HEK293T (cell line): ENCODE data around the gene CD52.

Experiments
- CTCF ChIA-PET: fragments of 350-600 bp; formaldehyde crosslinking; extraction: SDS; loops from one replicate; lab custom pipeline; 2021; ENCODE audit warnings: antibody characterized with exemption, inconsistent platforms; lab: Yijun Ruan, JAX
- POLR2A ChIA-PET: fragments of 350-600 bp; formaldehyde crosslinking; extraction: SDS; loops from one replicate; lab custom pipeline; 2020; ENCODE audit warnings: antibody characterized with exemption, inconsistent platforms; lab: Yijun Ruan, JAX
- DNase-seq: peaks from one replicate; pipeline ENCODE4 v3.0.0; 2012; ENCODE audit warnings: mixed read lengths; ENCODE audit errors: extremely low spot score
- ARNT ChIP-seq: fragments of 450-650 bp; IDR thresholded peaks from 2 replicates; pipeline ENCODE4 v1.6.1; 2017; ENCODE audit warnings: mild to moderate bottlenecking
- BHLHE40 ChIP-seq: fragments of 450-650 bp; IDR thresholded peaks from 2 replicates; pipeline ENCODE4 v1.6.1; 2016; ENCODE audit warnings: mild to moderate bottlenecking, moderate library complexity, borderline replicate concordance
- CTBP1 ChIP-seq: fragments of 450-650 bp; IDR thresholded peaks from 2 replicates; pipeline ENCODE4 v1.6.1; 2016; ENCODE audit warnings: borderline replicate concordance
- ELF4 ChIP-seq: fragments of 450-650 bp; IDR thresholded peaks from 2 replicates; pipeline ENCODE4 v1.6.1; 2017; ENCODE audit warnings: antibody characterized with exemption
- FOXA1 ChIP-seq: fragments of 450-650 bp; IDR thresholded peaks from 2 replicates; pipeline ENCODE4 v1.6.1; 2016; ENCODE audit warnings: mild to moderate bottlenecking
- FOXK2 ChIP-seq: fragments of 450-650 bp; IDR thresholded peaks from 2 replicates; pipeline ENCODE4 v1.6.1; 2016; ENCODE audit warnings: mild to moderate bottlenecking
- FOXM1 ChIP-seq: fragments of 450-650 bp; IDR thresholded peaks from 2 replicates; pipeline ENCODE4 v1.6.1; 2017; ENCODE audit warnings: mild to moderate bottlenecking, borderline replicate concordance
- HDGF ChIP-seq: fragments of 450-650 bp; IDR thresholded peaks from 2 replicates; pipeline ENCODE4 v1.6.1; 2017; ENCODE audit warnings: antibody characterized with exemption, borderline replicate concordance
- L3MBTL2 ChIP-seq: fragments of 450-650 bp; conservative IDR thresholded peaks from 2 replicates; pipeline ENCODE4 v1.6.1; 2016; ENCODE audit warnings: mild to moderate bottlenecking
- LEF1 ChIP-seq: fragments of 450-650 bp; IDR thresholded peaks from 2 replicates; pipeline ENCODE4 v1.6.1; 2017; ENCODE audit warnings: mild to moderate bottlenecking, borderline replicate concordance
- NFRKB ChIP-seq: fragments of 450-650 bp; IDR thresholded peaks from 2 replicates; pipeline ENCODE4 v1.6.1; 2016; ENCODE audit warnings: mild to moderate bottlenecking, moderate library complexity
- PKNOX1 ChIP-seq: fragments of 450-650 bp; IDR thresholded peaks from 2 replicates; pipeline ENCODE4 v1.6.1; 2016
- SP1 ChIP-seq: fragments of 450-650 bp; IDR thresholded peaks from 2 replicates; pipeline ENCODE4 v1.6.1; 2017
- SUZ12 ChIP-seq: fragments of 450-650 bp; IDR thresholded peaks from 2 replicates; pipeline ENCODE4 v1.6.1; 2016; ENCODE audit warnings: mild to moderate bottlenecking
- TARDBP ChIP-seq: fragments of 450-650 bp; IDR thresholded peaks from 2 replicates; pipeline ENCODE4 v1.6.1; 2016
- ZNF384 ChIP-seq: fragments of 450-650 bp; IDR thresholded peaks from 2 replicates; pipeline ENCODE4 v1.6.1; 2016

Gene CD52

DNA sequence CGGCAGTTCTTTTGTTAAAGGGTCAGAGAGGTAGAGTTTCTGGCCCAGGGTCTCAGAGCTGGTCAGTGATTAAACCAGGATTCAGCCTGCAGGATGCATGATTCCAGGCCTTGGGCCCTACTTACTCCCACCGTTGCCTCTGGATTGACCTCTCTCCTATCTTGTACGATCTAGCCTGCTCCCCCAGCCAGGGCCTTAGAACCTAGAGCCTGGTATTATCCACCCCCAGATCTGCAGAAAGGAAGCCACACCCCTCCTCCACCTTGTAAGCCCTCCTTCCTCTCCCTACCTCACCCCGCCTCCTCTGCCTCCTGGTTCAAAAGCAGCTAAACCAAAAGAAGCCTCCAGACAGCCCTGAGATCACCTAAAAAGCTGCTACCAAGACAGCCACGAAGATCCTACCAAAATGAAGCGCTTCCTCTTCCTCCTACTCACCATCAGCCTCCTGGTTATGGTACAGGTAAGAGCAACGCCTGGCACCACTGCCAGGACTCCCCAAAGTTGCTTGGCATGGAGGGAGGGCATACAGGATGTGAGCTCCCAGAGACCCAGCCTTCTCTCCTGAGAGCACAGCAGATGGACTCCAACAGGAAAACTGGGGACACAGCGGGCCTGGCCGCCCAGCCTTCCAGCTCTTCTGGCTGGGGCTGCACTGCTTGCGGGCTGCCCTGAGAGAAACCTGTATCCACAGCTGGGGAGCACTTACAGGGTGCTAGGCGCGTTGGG lies at the start of gene CD52:
TSS of gene CD52 (plus strand) at position 347 of the 726 bp plus-strand sequence. CDS start at position 407, 60 bp downstream.
- DNase-seq, result no peak
- TF ChIP-seq NFRKB, result no peak
- TF ChIP-seq BHLHE40, result no peak
- no peak for TF ChIP-seq L3MBTL2
- TF ChIP-seq ZNF384, result no peak
- no peak for TF ChIP-seq FOXM1
- no peak for TF ChIP-seq PKNOX1
- no peak for TF ChIP-seq FOXA1
- TF ChIP-seq ELF4, result no peak
- TF ChIP-seq LEF1, result no peak
- TF ChIP-seq SP1, result no peak
- TF ChIP-seq CTBP1, result no peak
- no peak for TF ChIP-seq SUZ12
- no peak for TF ChIP-seq TARDBP
- ChIA-PET POLR2A (interaction anchor here (2.6 kb wide), 1 partner anchor 10 kb away, joined by 12 read pairs; no protein-coding TSS in a partner anchor), CTCF (interaction anchor here (1.2 to 5.2 kb wide), 3 partner anchors 11 to 38 kb away, joined by 3 to 55 read pairs (median 3); partner anchors contain the start of gene SH3BGRL3)

DNA sequence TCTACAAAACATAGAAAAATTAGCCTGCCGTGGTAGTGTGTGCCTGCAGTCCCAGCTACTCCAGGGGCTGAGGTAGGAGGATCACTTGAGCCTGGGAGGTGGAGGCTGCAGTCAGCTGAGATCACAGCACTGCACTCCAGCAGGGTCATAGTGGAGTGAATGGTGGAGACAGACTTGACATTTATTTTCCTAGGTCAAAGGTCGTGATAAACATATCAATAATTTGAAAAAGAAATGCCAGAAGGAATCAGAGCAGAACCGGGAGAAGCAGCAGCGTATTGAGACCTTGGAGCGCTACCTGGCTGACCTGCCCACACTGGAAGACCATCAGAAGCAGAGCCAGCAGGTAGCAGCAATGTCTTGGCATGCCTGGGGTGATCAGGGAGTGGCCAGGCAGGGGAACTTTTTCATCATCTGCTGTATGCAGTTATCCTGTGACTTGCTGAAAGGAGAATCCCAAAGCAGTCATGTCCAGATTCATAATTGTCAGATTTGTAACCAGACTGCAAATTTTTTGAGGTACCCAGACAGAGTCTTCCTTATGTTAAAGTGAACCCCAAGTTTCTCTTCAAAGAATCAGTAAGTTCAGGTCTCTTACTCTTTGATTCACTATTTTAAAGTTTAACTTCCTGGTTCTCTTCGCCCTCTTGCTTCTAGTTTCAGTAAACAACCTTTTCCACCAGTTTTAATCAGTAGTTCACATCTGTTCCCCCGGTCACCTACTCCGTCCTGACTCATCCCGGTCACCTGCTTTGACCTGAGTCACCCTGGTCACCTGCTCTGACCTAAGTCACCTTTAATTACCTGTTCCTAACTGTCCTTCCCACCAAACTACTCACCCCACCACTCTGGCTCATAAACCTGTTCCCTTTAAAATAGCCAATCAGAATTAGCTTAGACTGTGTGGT lies 49.2 kb upstream of the CD52 start:
- CTCF ChIA-PET, result no interaction called here
- POLR2A ChIA-PET, result no interaction called here
- no peak for TF ChIP-seq L3MBTL2
- no peak for TF ChIP-seq PKNOX1
- TF ChIP-seq TARDBP, result no peak
- no peak for TF ChIP-seq BHLHE40
- no peak for TF ChIP-seq ZNF384
- TF ChIP-seq ELF4, result no peak
- TF ChIP-seq SUZ12, result no peak
- DNase-seq, result no peak

DNA sequence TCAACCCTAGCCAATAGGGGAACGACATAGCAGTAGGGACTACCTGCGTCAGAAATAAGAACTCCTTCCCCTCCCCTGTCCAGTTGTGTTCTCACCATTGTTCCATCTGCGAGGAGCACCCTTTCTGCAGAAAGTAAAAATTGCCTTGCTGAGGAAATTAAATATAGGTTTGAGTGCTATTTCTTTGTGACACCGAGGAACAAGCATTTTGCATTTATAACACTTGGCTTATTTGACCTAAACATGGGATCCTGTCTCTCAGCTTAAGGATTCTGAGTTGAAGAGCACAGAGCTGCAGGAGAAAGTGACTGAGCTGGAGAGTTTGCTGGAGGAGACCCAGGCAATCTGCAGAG lies 48.6 kb upstream of the CD52 start:
- POLR2A ChIA-PET, result no interaction called here
- TF ChIP-seq L3MBTL2, result no peak
- no peak for TF ChIP-seq ARNT
- no peak for TF ChIP-seq BHLHE40
- TF ChIP-seq SP1, result no peak
- no peak for TF ChIP-seq NFRKB
- no peak for TF ChIP-seq LEF1

DNA sequence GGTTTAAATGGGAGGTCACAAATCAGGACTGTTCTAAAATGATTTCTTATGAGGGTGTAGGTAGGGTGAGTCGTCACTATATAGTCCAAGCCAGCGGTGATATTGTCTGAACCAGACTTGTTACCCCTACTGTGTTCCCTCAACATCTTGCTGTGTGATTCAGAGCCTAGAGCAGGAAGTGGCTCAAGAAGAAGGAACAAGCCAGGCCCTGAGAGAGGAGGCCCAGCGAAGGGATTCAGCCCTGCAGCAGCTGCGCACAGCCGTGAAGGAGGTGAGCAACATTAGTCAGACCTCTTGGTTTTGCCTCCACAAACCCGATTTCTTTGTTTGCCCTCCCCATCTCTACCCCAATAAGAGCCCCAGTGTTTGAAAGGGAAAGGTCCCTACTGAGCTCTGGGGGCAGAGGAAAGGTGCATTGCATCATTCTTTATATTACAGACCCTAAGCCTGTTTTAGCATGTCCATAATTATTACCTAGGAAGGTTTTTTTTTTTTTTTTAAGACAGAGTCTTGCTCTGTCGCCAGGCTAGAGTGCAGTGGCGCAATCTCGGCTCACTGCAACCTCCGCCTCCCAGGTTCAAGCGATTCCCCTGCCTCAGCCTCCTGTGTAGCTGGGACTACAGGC lies 42.8 kb upstream of the CD52 start:
- ChIA-PET CTCF (interaction anchor here (0.8 to 2.2 kb wide), 5 partner anchors 10 to 116 kb away, joined by 4 to 9 read pairs (median 6); no protein-coding TSS in a partner anchor), POLR2A (interaction anchor here (0.6 kb wide), 1 partner anchor 103 kb away, joined by 3 read pairs; no protein-coding TSS in a partner anchor)
- TF ChIP-seq SUZ12 (no peak), NFRKB (no peak), HDGF (no peak), PKNOX1 (no peak), ELF4 (no peak), CTBP1 (no peak), SP1 (no peak), L3MBTL2 (no peak), FOXK2 (no peak), ZNF384 (no peak), FOXM1 (no peak), BHLHE40 (no peak), FOXA1 (no peak), LEF1 (no peak)
- DNase-seq, result no peak

More for the DNA sequence above, 48.6 kb upstream of the CD52 start:
- CTCF ChIA-PET, result no interaction called here
- no peak for DNase-seq

DNA sequence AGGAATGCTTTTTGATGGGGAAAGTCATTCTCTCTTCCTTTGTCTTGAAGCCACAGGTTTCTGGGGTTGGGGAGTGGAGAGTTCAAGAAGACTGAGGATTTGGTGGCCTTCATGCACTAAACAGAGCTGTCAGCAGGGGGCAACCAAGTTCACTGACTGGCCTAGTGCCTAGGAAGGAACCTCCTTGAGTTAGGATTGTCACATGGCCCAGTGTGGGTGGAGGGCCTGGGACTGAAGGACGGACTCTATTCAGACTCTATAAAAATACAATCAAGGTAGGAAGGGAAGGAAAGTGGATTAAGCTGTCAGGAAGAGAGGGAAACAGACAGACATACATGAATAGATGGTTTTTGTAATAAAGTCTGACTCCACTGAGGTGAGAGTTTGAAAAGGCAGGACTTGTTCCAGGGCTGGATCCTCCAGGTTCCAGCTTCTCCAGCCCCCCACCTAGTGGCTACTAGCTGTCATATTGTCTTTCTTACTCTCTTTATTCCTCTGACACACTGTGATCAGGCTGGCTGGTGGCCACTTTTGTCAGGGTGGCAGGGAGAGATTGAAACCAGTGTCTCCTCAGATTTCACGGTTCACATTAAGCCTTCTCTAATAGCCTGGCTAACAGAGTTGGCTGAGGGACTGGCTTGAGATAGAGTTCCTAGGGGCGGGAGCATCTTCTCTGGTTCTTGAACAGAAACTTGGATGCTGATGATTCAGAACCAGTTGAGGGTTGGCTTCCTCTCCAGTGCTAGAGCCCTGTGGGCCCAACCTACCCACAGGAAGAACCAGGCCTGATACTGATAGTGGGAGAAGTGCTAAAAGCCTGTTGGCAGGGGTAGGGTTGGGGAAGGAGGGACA lies 42.0 kb upstream of the CD52 start:
- ChIA-PET POLR2A (interaction anchor here (0.6 kb wide), 2 partner anchors 42 to 102 kb away, joined by 3 read pairs; partner anchors contain the start of gene CEP85), CTCF (interaction anchor here (0.6 to 2.2 kb wide), 12 partner anchors 9 to 149 kb away, joined by 3 to 9 read pairs (median 4); no protein-coding TSS in a partner anchor)
- peak; percentile 78 for DNase-seq
- TF ChIP-seq SP1, result no peak
- TF ChIP-seq PKNOX1, result peak; percentile 24; the same call in 1 of the 2 replicates
